ENCODE data around the gene BNC2. TPM values are rescaled to one million over a fixed set of nuclear protein-coding genes. Genes with fewer than 3 reads are reported as not detected.

BNC2 gene
- total RNA-seq, 4 donors from 2014 or later = 90.2 to 130 (median 100.0) TPM

DNA sequence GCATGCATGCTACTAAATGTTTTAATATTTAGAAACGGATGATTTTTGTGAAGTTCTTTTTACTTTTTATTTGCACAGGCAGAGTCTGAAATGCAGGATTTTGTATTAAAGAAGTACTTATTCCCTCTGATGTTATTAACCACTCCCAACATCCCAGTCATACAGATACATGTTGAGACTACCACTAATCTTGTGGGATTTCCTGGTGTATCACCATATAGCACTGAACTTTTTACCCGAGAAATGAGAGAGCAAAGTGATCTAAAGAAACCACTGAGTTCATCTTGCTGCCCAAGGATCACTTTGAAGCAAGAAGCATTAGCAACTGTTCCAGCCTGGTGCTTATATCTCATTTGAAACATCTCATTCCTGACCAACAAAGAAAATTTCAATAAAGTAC is 443.8 kb downstream of the BNC2 start:
- Histone ChIP-seq H3K4me3 (no peak overlapping the region), H3K9me3 (no peaks in the 10 kb centered on the region), H3K4me1 (no peaks in the 10 kb centered on the region), H3K27me3 (no peaks in the 10 kb centered on the region), H3K36me3 (no peaks in the 10 kb centered on the region), H3K27ac (no peak overlapping the region)
- WGBS, 2 donors (ENCODE audit: low coverage in 1 of 2) = 64 to 75% methylated on average over 2 of the region's 2 CpGs
- ATAC-seq = no peak
- TF ChIP-seq POLR2A (IDR thresholded peaks at IDR 0.05) = no peak
- no peak for TF ChIP-seq EP300 (IDR thresholded peaks at IDR 0.05)
- TF ChIP-seq POLR2AphosphoS5 (IDR thresholded peaks at IDR 0.05) = no peak
- TF ChIP-seq, protein P1, sequence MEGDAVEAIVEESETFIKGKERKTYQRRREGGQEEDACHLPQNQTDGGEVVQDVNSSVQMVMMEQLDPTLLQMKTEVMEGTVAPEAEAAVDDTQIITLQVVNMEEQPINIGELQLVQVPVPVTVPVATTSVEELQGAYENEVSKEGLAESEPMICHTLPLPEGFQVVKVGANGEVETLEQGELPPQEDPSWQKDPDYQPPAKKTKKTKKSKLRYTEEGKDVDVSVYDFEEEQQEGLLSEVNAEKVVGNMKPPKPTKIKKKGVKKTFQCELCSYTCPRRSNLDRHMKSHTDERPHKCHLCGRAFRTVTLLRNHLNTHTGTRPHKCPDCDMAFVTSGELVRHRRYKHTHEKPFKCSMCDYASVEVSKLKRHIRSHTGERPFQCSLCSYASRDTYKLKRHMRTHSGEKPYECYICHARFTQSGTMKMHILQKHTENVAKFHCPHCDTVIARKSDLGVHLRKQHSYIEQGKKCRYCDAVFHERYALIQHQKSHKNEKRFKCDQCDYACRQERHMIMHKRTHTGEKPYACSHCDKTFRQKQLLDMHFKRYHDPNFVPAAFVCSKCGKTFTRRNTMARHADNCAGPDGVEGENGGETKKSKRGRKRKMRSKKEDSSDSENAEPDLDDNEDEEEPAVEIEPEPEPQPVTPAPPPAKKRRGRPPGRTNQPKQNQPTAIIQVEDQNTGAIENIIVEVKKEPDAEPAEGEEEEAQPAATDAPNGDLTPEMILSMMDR (IDR thresholded peaks at IDR 0.05) = no peak

DNA sequence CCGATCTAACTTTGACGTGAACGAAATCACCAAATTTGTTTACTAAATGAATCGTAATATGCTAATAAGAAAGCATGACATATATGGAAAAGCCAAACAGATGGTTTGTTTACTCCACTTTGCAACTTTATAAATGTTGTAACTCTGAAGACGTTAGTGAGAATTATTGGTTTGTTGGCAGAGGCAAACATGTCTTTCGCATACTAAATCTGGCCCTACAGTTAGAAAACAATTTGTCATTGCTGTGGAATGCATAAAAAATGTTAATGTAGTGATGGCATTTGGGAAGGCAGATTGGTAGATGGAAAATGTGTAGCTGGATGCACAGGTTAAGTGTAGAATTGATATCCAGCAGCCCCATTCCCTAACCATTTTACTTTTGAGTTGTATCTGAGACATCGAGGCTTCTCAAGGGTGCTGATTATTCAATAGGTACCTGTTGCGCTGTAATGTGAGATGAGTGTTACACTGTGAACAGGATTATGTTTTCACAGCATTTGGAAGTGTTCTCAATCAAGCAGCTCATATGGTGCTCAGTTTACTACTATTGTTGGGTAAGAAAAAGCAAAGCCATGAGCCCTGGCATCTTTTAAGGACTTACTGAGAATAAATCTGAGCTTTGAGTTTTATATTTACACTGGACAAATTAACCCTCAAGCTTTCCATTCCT is 444.8 kb downstream of the BNC2 start:
- Histone ChIP-seq H3K27ac (no peak overlapping the region), H3K36me3 (no peaks in the 10 kb centered on the region), H3K27me3 (no peaks in the 10 kb centered on the region), H3K9me3 (no peaks in the 10 kb centered on the region), H3K4me1 (no peaks in the 10 kb centered on the region), H3K4me3 (no peak overlapping the region)
- no peak for ATAC-seq
- 69 to 77% methylated on average over 8 of the region's 8 CpGs for WGBS, 2 donors (ENCODE audit: low coverage in 1 of 2)
- TF ChIP-seq POLR2A (IDR thresholded peaks at IDR 0.05) = no peak

DNA sequence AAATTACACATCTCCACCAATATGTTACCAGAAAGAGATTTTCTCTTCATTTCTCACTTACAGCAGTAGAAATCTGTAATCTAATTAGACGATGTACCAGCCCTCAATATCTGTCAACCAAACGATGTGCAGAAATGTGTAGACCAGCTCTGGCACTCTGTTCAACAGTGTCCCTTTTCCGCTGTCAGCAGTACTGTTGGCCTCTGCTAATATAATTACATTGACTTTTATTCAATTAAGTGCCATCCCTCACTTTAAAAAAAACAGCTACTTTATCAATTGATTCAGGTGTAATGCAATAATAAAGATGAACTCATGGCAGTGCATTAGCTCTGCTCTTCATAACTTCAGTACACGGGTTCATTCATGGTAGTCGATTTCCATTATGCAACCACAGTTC is 448.4 kb downstream of the BNC2 start:
- WGBS, 2 donors (ENCODE audit: low coverage in 1 of 2) = 83 to 91% methylated on average over 5 of the region's 5 CpGs
- Histone ChIP-seq H3K27me3 (no peaks in the 10 kb centered on the region), H3K4me3 (no peak overlapping the region), H3K36me3 (peaks cover 0 to 9% of the 10 kb centered on the region in 2 donors), H3K9me3 (no peaks in the 10 kb centered on the region), H3K4me1 (no peaks in the 10 kb centered on the region), H3K27ac (no peak overlapping the region)
- TF ChIP-seq POLR2A (IDR thresholded peaks at IDR 0.05) = no peak
- TF ChIP-seq, protein P1 (IDR thresholded peaks at IDR 0.05) = no peak
- no peak for ATAC-seq

DNA sequence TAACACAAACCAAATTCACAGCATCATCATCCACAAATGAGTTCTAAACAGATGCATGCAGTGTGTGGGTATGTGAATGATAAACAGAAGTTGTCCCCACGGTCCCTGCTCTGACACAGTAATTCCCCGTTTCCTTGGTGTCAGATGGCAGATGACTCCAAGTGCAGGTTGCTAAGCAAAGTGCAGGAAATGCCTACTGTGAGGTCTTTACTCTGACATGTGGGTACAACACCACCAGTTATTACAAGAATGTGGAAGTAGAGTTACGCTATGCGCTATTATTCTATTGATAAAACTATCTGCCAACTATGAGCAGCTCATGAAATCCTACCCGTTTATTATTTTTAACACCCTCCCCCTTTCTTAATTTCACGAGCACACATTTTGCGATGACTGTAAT is 448.9 kb downstream of the BNC2 start:
- no peak for ATAC-seq
- H3K27ac ChIP-seq = no peak overlapping the region
- WGBS, 2 donors (ENCODE audit: low coverage in 1 of 2) = 70 to 82% methylated on average over 5 to 7 of the region's 7 CpGs

DNA sequence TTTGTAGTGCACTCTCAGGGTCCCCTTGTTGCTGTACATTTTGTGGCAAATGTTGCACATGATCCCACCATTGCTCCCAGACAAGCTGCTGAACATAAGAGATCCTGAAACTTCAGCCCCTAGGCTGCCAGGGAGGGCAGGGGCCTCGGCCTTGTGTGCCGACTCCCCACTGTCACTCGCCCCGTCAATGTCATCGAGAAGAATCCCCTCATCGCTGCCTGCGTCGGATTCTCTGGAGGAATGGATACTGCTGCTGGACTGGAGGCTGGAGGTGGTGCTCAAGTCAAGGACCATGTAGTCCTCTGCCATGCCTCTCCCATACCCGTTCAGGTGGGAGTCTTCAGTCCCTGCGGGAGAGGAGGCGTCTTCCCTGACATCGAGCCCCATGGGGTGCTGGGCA is 451.3 kb downstream of the BNC2 start:
- H3K4me3 ChIP-seq = no peak overlapping the region
- no peaks in the 10 kb centered on the region for H3K27me3 ChIP-seq
- no CpG with 5 or more reads among the region's 12 CpGs for WGBS, 2 donors (ENCODE audit: low coverage in 1 of 2)
- no peak overlapping the region for H3K27ac ChIP-seq
- ATAC-seq = no peak
- no peaks in the 10 kb centered on the region for H3K9me3 ChIP-seq
- H3K4me1 ChIP-seq = no peaks in the 10 kb centered on the region
- H3K36me3 ChIP-seq = peaks cover 0 to 9% of the 10 kb centered on the region in 2 donors
- TF ChIP-seq POLR2A (IDR thresholded peaks at IDR 0.05) (no peak), POLR2AphosphoS5 (IDR thresholded peaks at IDR 0.05) (no peak), EP300 (IDR thresholded peaks at IDR 0.05) (no peak)
- TF ChIP-seq, protein P1 (IDR thresholded peaks at IDR 0.05) = no peak

More for the DNA sequence above, 448.9 kb downstream of the BNC2 start:
- Histone ChIP-seq H3K9me3 (no peaks in the 10 kb centered on the region), H3K4me1 (no peaks in the 10 kb centered on the region), H3K4me3 (no peak overlapping the region), H3K36me3 (peaks cover 0 to 9% of the 10 kb centered on the region in 2 donors), H3K27me3 (no peaks in the 10 kb centered on the region)
- TF ChIP-seq POLR2A (IDR thresholded peaks at IDR 0.05) (no peak), EP300 (IDR thresholded peaks at IDR 0.05) (no peak), POLR2AphosphoS5 (IDR thresholded peaks at IDR 0.05) (no peak)
- TF ChIP-seq, protein P1 (IDR thresholded peaks at IDR 0.05) = no peak
